NCI-H128 (cell line): Measurements from ENCODE around the gene FKBP5.
"Not testable (repeated sequence)": the region's sequence is repeated elsewhere in the genome, so short reads cannot be mapped to it uniquely, and the experiment has no call there.

ENCODE experiments used
- DNase-seq: peaks from one replicate; lab custom pipeline; 2025; ENCODE audit not compliant: unreplicated experiment; lab: John Stamatoyannopoulos, UW

Gene FKBP5

DNA sequence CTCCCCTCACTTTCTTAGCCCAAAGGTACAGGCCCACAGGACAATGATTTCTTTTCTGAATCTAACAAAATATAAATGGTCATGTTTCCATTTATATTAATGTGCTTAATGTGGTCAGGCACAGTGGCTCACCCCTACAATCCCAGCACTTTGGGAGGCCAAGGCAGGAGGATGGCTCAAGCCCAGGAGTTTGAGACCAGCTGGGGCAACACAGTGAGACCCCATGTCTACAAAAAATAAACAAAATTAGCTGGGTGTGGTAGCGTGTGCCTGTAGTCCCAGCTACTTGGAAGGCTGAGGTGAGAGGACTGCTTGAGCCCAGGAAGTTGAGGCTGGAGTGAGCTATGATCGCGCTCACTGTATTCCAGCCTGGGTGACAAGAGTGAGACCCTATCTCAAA lies 98.8 kb downstream of the FKBP5 start:
- no peak for DNase-seq

- no peak for DNase-seq
Observed at GRCh38 chr6:35589201-35589739, 99.4 kb downstream of the FKBP5 start.

DNA sequence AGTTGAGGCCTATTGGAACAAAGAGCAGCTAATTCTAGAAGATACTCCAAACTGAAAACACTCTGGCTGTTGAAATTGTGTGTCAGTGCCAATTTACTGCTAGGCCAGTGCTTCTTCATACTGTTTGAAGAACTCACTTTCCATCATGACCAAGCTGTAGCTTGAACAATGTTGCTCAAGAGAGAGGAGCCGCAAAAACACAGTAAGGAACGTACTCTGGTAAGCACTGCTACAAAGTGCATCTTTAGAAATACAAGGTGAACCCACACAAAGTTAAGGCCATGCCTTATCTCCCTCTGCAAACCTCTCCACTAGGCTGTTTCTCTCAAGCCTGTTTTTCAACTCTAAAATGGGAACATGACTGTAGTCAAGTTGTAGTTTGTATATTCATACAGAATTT lies 101.5 kb downstream of the FKBP5 start:
- no peak for DNase-seq

DNA sequence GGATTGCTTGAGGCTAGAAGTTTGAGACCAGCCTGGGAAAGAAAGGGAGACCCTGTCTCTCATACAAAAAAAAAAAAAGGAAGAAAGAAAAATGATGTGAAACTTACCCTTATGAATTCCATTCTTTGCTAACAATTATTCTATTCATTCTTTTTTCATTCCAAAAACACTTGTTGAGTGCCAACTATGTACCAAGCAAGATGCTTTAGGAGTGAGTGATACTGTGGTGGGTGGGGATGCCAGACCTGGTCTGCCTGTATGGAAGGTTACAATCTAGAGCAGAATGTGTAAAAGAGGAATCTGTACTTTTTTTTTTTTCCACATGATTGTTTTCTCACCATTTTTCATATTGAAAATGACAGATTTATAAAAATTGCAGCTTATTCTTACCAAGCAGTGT lies 102.2 kb downstream of the FKBP5 start:
- no peak for DNase-seq

DNA sequence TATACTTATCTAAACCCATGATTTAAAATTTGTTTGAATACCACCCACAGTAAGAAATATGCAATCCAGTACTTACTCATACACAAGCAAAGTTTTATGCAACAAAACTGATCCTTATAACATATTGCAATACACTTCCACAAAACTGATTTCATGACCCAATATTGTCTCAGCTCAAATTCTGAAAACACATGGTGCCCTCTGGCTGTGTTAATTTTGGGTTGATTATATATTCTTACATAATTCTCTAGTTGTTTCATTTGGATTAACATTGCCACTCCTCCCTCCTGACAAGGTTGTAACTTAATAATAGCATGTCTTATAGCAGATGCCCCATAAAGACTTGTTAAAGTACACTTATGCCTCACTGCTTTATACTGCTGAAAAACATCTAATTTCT lies 103.1 kb downstream of the FKBP5 start:
- DNase-seq, result no peak

GRCh38 chr6:35583893-35584688 lies 104.6 kb downstream of the FKBP5 start:
- DNase-seq, result peak; percentile 40

GRCh38 chr6:35582315-35582714 lies 106.4 kb downstream of the FKBP5 start:
- DNase-seq, result no peak

DNA sequence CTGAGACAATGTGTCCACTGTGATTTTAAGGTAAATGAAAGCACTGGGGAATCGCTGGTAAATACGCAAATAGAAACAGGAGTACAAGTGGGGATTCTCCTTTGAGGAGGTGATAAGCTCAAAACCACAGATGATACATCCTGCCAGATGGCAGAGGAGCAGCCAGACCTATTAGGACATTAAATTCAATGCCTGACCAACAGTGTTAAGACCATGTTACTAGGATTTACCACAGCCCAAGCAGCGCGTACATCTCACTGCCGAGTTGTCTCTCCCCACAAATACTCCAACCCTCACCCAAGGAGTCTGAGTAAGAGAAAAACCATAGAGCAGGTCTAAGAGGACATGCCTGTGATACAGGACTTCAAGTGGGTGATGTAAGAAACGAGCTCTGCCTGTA lies 107.1 kb downstream of the FKBP5 start:
- DNase-seq, result no peak

- DNase-seq, result no peak
Observed at GRCh38 chr6:35580836-35581235, 107.9 kb downstream of the FKBP5 start.

DNA sequence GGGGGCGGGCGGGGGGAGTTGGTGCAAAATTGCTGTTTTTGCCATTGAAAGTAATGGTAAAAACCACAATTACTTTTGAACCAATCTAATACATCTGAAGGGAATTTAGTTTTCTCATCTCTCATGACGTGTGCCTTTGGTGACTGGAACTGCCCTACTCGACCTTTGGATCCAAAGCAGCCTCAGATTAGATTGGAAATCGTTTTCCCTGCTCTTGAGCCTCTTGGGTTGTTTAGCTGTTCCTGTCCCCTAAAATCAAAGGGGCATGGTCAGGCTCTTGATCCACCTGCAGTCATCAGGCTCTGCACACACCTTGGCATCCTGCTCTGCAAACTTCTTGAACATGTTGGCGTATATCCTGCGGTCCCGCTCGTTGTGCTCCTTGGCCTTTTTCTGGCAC lies 112.0 kb downstream of the FKBP5 start:
- DNase-seq, result no peak

GRCh38 chr6:35573495-35574110 lies 115.1 kb downstream of the FKBP5 start:
- no peak for DNase-seq

GRCh38 chr6:35570885-35571330 lies 117.8 kb downstream of the FKBP5 start:
- not testable (repeated sequence) for DNase-seq

GRCh38 chr6:35569011-35569461 lies 119.7 kb downstream of the FKBP5 start:
- no peak for DNase-seq

GRCh38 chr6:35566794-35567193 lies 121.9 kb downstream of the FKBP5 start:
- no peak for DNase-seq

DNA sequence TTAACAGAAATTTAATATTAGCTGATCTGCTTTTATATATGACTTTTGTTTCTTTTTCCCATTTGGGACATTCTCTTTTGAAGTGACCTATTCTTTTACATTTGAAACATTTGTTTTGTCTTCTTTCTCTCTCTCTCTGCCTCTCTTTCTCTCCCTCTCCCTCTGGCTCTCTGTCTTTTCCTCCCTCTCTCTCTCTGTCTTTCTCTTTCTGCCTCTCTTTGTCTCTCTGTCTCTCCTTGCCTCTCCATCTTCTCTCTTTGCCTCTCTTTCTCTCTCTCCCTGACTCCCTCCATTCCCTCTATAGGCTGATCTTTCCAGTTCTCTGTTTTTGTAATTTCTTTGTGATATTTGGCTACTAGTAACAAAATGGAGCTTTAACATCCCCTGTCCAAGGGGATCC lies 124.0 kb downstream of the FKBP5 start:
- DNase-seq, result no peak

DNA sequence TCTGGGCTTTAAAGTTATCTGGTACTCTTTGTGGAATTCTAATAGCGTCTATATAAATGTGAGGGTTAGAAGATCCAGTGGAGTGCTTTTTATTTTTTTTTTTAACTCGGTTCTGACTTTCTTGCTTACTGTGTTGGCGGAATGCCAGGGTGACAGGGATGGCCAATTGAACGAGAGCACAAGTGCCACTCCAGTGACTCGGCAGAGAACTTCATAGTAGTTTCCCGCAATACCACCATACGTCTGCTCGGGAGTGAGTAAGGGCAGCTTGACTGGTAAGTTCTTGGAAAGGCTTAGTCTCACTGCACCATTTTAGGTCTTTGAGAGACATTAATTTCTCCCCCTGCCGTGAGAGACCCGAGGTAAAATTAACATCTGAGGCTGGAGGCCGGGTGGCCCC lies 126.7 kb downstream of the FKBP5 start:
- peak; percentile 45 for DNase-seq

GRCh38 chr6:35561113-35561512 lies 127.6 kb downstream of the FKBP5 start:
- DNase-seq, result no peak

GRCh38 chr6:35558571-35558970 lies 130.1 kb downstream of the FKBP5 start:
- no peak for DNase-seq

GRCh38 chr6:35557239-35557638 lies 131.5 kb downstream of the FKBP5 start:
- DNase-seq, result no peak

GRCh38 chr6:35554811-35555210 lies 133.9 kb downstream of the FKBP5 start:
- no peak for DNase-seq

DNA sequence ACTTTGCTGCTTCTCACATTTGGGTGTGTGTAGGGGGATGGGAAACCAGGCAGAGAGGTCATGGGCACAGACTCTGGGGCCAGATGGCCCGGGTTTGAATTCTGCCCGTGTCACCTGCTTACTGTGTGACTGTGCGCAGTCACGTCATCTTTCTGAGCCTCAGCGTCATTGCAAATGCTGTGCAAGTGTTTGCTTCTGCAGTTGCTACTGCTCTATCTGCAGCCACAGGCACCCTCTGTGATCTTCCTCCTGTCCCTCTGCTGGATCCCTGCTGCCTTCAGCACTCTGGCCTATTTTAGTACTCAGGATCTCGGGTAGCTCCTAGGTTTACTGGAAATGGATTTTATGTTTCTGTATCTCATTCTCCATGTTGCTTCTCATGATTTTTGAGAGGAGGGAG lies 135.4 kb downstream of the FKBP5 start:
- no peak for DNase-seq

DNA sequence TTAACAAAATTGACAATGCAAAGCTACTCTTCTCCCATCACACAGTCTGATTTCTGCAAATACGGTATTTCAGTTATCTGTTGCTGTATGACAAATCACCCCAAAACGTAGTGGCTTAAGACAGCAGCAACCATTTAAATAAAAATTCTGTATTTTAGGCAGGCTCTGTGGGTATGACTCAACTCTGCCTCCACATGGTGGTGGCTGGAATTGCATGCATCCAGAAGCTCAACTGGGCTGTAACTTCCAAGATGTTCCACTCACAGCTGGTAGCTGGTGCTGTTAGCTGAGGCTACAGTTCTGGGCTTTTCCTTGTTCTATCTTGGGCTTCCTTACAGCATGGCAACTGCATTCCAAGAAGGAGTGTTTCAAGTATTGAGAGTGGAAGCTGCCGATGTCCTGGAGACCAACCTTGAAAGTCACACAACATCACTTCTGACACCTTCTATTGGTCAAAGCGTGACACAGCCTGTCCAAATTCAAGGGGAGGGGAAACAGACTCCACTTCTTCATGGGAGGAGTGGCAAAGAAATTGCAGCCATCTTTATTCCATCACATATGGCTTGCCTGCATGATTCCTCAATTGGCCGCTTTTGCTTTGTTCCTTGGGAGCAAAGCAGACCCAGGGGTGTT lies 136.3 kb downstream of the FKBP5 start:
- DNase-seq, result no peak
